Measurements from ENCODE around the gene INCA1.

The INCA1 gene

GRCh38 chr17:4967539-4968485, 29.5 kb downstream of the INCA1 start, which contains the start of gene SPAG7:
Gene SPAG7 (minus strand): TSS chr17:4967817. CDS start chr17:4967804, 13 bp downstream.
- Histone ChIP-seq H3K79me2 (ENCODE audit: control insufficient read depth, low read length) (peaks cover 29% of the 10 kb centered on the region), H3F3A (ENCODE audit: control insufficient read depth, insufficient read depth) (no peaks in the 10 kb centered on the region; the same call in 1 of the 2 replicates), H3K4me2 (ENCODE audit: low read length) (peak within 1 kb of the TSS; percentile 78), H3K4me1 (ENCODE audit: control insufficient read depth, low read length) (peaks cover 19% of the 10 kb centered on the region), H3K9me3 (ENCODE audit: control insufficient read depth, insufficient read depth, low read length) (no peaks in the 10 kb centered on the region), H3K4me3 (ENCODE audit: low read length) (peak within 1 kb of the TSS; percentile 86), H3K36me3 (ENCODE audit: control insufficient read depth, low read length) (peaks cover 46% of the 10 kb centered on the region), H3K27ac (ENCODE audit: low read depth, low read length) (peak within 1 kb of the TSS; percentile 77), H4K20me1 (ENCODE audit: control insufficient read depth, insufficient read depth, low read depth, low read length) (no peaks in the 10 kb centered on the region), H3K27me3 (ENCODE audit: control insufficient read depth, low read length) (no peaks in the 10 kb centered on the region), H3K9me2 (replicated peaks; ENCODE audit: control insufficient read depth, low read length) (no peaks in the 10 kb centered on the region)
- no peak for TF ChIP-seq EZH2phosphoT487 (IDR thresholded peaks at IDR 0.05; ENCODE audit: borderline replicate concordance, low read length)
- no peak for TF ChIP-seq CTCF (IDR thresholded peaks at IDR 0.05; ENCODE audit: low read depth, low read length, poor library complexity, severe bottlenecking)

GRCh38 chr17:4966844-4967538, 30.3 kb downstream of the INCA1 start:
- Histone ChIP-seq H3K27me3 (ENCODE audit: control insufficient read depth, low read length) (no peaks in the 10 kb centered on the region), H3K4me2 (ENCODE audit: low read length) (peak overlapping the region; percentile 78), H3K27ac (ENCODE audit: low read depth, low read length) (peak overlapping the region; percentile 77), H3K9me2 (replicated peaks; ENCODE audit: control insufficient read depth, low read length) (no peaks in the 10 kb centered on the region), H3F3A (ENCODE audit: control insufficient read depth, insufficient read depth) (no peaks in the 10 kb centered on the region; the same call in 1 of the 2 replicates), H3K79me2 (ENCODE audit: control insufficient read depth, low read length) (peaks cover 29% of the 10 kb centered on the region), H3K4me3 (ENCODE audit: low read length) (peak overlapping the region; percentile 86), H3K36me3 (ENCODE audit: control insufficient read depth, low read length) (peaks cover 39% of the 10 kb centered on the region), H3K4me1 (ENCODE audit: control insufficient read depth, low read length) (peaks cover 19% of the 10 kb centered on the region), H3K9me3 (ENCODE audit: control insufficient read depth, insufficient read depth, low read length) (no peaks in the 10 kb centered on the region), H4K20me1 (ENCODE audit: control insufficient read depth, insufficient read depth, low read depth, low read length) (no peaks in the 10 kb centered on the region)
- TF ChIP-seq EZH2phosphoT487 (IDR thresholded peaks at IDR 0.05; ENCODE audit: borderline replicate concordance, low read length) = no peak
- no peak for TF ChIP-seq CTCF (IDR thresholded peaks at IDR 0.05; ENCODE audit: low read depth, low read length, poor library complexity, severe bottlenecking)

GRCh38 chr17:4965311-4965986, 31.9 kb downstream of the INCA1 start:
- H3K4me2 ChIP-seq (ENCODE audit: low read length) = peak overlapping the region; percentile 78; the same call in 1 of the 2 replicates
- peaks cover 34% of the 10 kb centered on the region for H3K36me3 ChIP-seq (ENCODE audit: control insufficient read depth, low read length)
- H4K20me1 ChIP-seq (ENCODE audit: control insufficient read depth, insufficient read depth, low read depth, low read length) = no peaks in the 10 kb centered on the region
- H3K27me3 ChIP-seq (ENCODE audit: control insufficient read depth, low read length) = no peaks in the 10 kb centered on the region
- no peaks in the 10 kb centered on the region for H3K9me3 ChIP-seq (ENCODE audit: control insufficient read depth, insufficient read depth, low read length)
- H3K79me2 ChIP-seq (ENCODE audit: control insufficient read depth, low read length) = peaks cover 29% of the 10 kb centered on the region
- H3K27ac ChIP-seq (ENCODE audit: low read depth, low read length) = no peak overlapping the region
- peaks cover 19% of the 10 kb centered on the region for H3K4me1 ChIP-seq (ENCODE audit: control insufficient read depth, low read length)
- no peaks in the 10 kb centered on the region for H3K9me2 ChIP-seq (replicated peaks; ENCODE audit: control insufficient read depth, low read length)
- H3F3A ChIP-seq (ENCODE audit: control insufficient read depth, insufficient read depth) = no peaks in the 10 kb centered on the region; the same call in 1 of the 2 replicates
- TF ChIP-seq EZH2phosphoT487 (IDR thresholded peaks at IDR 0.05; ENCODE audit: borderline replicate concordance, low read length) = no peak
- TF ChIP-seq CTCF (IDR thresholded peaks at IDR 0.05; ENCODE audit: low read depth, low read length, poor library complexity, severe bottlenecking) = no peak
- no peak overlapping the region for H3K4me3 ChIP-seq (ENCODE audit: low read length)
